NCI-H526 treated with DMSO at 0.1 percent for 48 hours (cell line): ENCODE measurements around the gene CALML5.

Source experiments
- DNase-seq: peaks from one replicate; lab custom pipeline; 2025; lab: John Stamatoyannopoulos, UW

CALML5 gene

DNA sequence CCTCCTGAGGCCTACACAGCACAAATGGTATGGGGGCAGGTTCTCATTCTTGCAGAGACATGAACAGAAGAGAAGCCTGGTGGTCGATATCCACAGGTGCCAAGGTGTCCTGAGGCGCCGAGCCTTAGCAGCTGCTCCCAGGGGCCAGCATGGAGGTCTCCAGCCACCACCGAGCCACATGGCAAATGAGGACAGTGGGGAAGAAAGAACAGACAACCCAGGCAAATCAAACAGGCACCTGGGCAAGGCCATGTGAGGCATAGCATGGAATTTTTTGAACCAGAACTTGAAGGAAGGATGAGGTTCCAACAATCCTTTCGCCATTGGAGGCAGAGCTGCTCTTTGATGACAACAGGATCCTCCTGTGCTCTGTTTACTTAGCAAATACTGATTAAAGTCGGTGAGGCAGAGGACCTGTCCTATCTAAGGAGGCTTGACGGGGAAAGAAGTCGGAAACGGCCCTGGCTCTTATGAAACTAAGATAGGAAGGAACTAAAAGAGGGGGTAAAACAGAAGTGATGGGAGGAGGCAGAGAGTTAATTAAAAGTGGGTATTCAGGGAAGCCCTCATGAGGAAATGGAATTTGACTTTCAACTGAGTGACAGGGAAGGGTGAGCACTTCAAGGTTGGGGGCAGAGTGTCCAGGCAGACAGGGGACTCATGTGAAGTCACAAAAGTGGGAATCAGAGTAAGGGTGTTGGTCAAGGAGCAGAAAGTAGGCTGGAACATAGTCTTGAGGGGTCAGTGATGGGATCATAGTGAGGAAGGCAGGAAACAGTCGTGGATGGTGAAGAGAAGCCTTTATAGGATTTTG is 16.8 kb upstream of the CALML5 start:
- no peak for DNase-seq

DNA sequence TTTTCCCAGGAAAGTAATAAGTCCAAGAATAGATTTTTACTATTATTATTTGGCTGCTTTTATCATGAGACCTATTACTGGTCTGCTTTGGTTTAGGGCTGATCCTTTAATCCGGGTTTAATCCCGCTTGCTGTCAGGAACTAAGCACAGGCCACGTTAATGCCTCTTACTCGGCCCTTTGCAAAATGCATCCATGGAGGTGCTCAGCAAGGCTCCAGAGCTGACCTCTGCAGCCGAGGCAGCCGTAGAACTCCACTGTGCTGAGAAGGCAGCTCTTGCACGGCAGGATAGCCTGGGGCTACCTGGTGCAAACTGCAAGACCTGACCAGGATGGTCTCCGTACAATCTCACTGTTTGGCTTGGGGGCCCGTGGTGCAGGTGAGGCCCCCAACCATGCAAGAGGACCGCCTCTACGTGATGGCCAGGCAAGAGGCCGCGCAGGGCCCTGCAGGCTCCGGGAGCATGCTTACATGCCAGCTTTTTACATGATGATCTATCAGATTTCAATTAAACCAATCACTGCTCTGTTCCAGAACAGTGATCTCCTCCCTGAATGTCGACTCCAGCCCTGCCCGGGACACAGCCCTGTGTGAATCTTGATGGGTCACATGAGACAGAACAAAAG is 15.0 kb upstream of the CALML5 start:
- DNase-seq = no peak

DNA sequence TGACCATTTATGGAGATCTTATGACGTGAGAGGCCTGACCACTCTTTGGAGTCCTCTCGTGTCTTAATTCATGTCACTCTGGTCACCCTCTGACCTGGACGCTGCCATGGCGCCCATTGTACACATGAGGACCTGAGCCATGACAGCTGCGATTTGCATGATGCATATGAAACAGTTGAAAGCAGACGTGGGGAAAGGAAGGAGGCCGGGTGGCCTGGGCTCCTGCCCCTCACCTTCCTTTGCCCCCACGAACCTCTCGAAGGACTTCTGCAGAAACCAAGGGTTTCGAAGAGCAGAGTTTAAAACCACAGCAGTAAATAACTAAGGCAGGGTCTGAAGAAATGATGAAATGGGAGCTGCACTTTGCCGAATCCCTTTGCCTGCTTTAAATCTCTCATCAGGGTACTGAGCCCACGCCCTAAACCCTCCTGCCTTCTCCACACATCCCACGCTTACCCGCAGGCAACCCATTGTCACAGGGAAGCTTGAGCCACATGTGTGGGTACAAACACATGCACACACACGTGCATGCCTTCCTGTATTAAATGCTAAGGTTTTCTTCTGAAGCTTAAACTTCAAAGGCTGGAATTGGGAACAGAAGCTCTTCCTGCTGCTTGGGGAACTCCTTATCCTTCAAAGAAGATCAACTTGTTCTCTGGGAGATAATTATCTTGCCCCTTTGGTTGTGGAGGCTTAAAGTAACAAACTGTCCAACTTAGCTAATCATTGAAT is 13.7 kb upstream of the CALML5 start:
- DNase-seq = peak; percentile 22

DNA sequence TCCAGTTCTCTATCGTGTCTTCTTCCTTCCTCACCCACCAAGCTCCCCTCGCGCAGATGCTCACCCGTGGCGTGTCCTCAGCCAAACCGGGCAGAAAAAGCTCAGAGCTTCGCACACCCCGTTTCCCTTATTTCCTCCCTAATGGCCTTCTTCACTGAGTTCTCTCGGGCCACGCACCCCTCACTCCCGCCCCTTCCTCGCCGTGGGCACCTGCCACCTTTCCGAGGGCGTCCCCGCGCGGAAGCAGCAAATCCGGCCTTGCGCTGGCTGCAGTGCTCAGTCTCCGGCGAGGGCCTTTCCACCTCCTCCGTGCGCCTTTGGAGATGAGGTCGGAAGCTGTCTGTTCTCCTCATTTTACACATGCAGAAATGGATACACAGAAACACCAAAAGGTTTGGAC is 13.0 kb upstream of the CALML5 start:
- DNase-seq = no peak

DNA sequence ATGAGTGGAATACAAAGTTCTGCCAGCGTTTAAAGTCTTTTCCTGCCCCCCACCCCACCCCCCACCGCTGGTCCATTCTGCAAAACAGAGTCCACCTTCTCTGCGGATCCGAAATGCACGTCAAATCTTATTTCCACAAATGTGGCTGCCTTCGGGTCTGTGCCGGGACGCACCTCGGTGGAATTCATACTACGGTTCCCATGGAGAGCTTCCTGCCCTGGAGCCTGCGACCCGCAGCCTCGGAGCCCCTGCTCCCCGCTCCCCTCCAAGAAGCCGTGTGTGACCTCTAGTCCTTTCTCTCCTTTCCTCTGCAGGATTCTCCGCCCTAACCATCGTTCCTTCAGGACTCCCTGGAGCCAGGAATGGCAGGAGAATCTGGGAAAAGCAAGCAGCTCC is 12.5 kb upstream of the CALML5 start:
- DNase-seq = no peak

DNA sequence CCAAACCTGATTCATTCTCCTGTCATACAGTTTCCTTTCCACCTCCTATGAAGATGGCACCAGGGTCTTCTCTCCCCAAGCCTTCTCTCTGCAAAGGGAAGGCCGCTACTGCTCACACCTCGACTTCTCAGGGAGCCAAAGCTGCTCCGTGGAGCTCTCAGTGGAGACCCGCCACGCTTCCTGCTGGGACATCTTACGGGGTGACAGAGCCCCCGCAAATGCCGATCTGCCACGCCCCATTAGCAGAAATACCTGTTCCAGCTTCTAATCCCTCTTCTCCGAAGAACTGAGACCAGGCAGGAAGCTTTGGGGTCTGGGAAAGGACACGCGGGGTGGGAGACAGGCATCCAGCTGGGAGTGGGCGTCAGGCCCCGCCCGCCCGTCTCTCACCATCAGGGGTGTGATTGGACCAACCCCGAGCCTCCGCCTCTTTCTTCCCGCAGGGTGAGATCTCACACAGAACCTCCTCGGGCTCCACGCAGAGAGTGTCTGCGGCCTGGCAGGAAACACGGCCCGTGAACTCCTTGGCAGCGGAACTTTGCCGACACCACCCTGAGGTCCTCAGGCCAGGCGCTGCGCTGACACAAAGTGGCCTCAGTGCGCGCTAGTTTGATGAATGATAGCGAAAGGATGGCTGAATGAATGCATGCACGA is 12.0 kb upstream of the CALML5 start:
- no peak for DNase-seq

DNA sequence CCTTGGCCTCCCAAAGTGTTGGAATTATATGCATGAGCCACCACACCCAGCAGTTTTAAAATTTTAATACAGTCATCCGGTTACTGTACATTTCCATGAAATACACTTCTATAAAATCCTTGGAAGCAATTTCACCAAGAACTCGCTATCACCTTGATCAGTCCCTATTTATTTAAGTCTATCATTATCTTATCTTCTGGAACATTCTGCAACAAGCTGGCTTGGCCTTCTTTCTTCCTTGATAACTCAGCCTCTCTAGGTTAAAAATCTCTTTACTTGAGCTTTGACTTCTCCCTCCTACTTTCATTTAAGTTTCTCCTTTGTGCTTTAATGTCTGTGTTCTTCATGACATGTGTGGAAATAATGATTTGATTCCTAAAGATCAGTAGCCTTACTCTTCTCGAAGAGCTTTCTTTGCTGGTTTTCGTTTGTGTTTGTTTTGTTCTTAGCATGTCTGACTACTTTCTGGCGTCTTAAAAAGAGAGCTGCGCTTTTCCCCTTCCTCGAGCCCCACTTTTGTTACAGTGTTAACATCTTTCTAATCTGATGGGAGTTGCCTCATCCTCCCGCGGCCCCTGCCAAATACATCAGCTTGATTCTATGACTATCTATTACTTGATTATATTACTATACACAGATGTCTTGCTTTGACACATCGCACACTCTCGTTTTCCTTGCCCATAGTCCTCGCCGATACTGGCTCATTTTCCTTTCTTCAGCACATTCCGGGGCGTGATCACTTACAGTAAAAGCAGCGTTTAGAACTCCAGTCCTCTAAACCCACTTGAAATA is 11.1 kb upstream of the CALML5 start:
- DNase-seq = no peak

DNA sequence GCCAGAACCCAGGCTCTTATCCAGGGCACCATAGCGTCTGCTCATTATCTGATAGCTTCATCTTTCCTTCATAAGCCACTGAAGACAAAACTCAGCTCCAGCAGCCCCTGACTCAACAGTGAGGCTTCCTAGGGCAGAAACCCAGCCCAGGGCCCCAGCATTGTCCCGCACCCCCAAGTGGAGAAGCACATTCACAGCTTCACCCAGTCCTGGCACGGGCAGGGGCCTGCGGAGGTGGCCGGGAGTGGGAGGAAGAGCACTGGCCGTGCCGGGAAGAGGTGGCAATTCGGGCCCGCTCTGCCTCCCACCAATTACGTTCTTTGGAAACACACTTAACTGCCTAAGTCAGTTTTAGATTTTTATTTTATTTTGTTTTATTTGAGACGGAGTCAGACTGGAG is 10.3 kb upstream of the CALML5 start:
- no peak for DNase-seq

DNA sequence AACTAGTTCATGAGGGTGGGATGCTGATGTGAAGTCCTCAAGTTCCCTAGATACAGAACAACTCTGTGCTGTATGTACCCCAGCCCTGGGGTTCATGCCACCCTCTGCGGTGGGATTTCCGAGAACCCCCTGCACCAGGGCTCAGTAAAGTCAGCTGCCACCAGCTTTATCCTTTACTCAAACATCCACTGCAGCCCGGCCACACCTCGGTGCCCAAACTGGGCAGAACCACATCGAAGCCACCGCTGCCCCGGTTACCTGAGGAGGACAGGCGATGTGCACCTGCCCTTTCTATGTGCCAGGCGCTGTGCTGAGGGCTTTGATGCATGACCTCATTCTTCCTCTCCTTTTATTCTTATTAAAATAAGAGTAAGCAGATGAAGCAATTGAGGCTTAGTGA is 9.9 kb upstream of the CALML5 start:
- DNase-seq = no peak

DNA sequence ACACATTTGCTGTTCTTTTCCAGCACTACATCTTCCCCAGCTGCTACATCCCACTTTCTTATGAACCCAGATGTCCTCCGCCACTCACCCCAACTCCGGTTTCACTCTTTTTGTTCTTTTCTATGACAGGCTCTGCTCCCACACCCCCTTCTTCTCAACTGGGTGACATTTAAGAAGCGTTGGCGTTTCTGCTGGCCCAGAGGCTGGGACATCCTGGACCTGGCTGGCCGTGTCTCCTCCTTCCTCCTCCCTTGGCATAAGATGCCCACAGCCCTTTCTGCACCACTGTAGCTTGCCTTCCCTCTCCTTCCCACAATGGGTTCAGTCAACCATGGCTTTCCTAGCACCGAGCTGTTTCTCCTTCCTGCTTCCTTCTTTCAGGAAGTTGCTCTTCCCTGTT is 9.4 kb upstream of the CALML5 start:
- DNase-seq = no peak

DNA sequence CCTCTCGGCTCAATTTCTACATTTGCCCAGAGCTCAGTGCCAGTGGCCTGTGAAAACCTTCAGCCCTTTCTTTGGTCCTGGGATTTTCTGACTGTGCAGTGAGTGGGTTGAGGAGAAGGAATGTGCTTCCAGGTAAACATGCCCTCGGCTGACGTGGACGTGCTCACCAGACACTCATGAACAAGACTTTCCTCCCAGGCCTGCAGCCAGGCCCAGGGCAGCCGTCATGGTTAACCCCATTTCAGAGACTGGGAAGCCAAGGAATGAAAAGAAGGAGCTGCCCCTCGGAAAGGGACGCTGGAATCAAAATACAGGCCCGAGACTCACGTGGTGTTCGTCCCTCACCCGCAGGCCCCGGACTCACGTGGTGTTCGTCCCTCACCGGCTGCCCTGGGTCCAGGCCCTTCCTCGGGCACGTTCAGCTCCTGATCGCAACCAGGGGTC is 8.8 kb upstream of the CALML5 start:
- no peak for DNase-seq

DNA sequence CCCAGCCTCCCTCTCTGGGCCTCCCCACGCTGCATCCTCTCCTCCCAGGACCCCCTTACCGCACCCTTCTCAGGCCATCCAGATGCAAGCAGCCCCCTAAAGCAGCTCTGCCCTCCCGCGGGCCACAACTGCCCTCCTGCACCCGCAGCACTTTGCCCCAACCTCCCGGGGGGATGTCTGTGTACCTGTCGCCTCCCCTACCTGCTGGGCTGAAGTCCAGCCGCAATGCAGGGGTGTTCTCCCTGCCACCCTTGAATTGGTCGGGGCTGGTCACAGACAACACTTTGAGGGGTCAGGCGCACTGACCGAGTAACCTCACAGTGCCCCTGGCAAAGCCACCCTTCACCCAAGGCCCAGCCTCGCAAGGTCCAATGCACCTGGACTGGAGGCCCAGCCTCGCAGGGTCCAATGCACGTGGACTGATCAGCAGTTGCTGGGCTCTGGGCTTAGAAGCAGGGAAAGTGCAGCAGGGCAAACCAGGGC is 8.3 kb upstream of the CALML5 start:
- no peak for DNase-seq

DNA sequence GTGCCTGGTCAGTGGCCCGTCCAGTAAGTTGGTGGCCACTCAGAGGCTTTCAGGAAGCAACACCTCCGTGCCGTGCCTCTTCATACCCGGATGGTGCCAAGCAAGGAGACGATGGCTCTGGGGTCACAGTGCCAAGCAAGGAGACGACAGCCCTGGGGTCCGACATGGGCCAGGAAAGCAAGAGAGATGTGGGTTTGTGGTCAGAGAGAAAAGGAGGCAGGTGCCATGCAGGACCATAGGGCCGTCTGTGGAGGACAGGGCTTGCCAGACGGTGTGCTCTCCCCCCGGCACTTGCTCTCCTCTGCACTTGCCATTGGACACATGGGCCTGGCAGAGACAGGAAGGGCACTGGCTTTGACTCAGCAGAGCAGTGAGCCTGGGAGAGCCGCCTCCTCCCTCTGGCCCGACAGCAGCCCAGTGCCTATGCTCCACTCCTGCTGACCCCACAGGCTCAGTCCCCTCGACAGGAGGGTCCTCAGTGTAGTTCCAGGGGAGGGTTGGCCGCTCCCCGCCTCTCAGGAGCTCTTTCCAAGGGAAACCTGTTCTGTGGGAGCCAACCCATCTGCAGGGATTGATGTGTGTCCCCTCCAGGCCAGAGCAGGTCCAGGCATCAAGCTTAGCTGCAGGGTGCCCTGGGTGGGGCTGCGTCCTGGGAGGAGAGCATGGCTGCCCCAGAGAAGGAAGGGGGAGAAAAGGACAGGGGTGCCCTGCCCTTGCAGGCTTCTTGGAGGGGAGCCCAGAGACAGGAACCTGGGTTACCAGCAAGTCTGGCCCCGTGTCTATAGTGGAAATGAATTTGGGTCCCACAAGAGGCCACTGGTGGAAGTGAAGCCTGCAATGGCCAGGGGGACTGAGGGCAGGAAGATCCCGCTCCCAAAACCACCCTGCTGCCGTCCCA is 7.6 kb upstream of the CALML5 start:
- no peak for DNase-seq

DNA sequence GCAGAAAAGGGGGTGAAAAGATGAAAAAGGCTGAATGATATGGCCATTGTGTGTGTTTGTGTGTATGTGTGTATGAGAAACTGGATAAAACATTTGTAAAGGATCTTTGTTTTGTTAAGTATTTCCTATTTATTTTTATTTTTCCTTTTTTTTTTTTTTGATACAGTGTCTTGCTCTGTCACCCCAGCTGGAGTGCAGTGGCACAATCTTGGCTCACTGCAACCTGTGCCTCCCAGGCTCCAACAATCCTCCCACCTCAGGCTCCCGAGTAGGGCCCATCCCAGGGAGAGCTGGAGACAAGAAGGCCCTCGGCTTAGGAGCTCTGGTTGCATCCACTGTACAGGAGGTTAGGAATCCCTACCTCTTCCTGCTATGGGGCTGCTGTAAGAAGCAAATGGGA is 6.9 kb upstream of the CALML5 start:
- DNase-seq = no peak

DNA sequence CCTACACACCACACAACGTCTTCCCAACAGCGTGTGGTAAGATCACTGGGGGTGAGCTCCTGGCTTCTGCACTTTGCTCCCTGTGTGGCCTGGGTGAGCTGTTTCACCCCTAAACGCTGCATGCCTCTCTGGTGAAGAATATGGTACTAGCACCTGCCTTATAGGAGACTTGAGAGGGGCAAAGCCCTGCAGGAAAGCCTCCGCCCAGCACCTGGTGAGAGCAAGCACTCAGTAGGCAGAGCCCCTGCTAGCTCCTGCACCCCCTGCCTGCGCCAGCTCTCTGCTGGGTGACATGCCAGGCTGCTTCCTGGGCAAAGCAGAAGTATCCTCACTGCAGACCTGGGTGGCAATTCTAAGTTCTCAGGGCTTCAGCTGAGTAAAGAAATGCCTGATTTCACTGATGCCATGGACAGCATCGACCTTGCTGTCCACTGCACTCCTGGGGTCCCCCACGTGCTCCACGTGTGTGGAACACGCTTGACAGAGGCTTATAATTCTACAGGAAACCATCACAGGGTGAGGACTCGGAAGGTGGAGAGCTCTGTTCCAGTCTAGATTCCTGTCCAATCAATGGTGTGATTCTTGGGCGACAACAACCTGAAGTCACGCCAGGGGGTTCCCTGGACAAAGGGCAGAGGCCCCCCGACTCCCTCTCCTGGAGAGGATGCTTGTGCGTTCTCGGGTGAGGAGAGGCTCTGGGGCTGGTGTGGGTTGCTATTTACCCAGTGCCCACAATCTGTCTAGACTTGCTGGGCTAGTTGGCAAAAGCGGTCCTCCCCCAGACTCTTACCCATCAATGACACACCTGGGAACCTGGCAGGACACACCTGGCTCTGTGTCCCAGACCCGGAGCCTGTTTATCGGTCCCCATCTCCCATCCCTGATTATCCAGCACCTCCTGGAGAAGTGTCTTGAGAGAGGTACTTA is 5.0 kb upstream of the CALML5 start:
- DNase-seq = no peak

DNA sequence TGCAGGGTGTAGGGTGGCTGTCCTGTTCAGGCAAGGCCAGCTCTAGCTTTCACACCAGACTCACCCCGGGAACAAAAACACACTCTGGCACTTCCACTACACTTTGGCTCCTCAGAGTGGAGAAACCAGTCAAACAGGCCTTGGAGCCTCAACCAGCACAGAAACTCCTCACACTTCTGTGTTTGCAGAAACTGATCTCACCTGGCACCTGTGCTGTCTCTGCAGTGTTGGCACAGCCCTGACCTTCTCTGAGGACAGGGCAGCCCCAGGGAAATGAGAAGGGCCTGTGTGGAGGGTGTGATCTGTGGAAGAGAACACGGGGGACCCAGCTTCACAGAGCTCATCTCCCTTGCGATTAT is 4.1 kb upstream of the CALML5 start:
- DNase-seq = peak; percentile 76

DNA sequence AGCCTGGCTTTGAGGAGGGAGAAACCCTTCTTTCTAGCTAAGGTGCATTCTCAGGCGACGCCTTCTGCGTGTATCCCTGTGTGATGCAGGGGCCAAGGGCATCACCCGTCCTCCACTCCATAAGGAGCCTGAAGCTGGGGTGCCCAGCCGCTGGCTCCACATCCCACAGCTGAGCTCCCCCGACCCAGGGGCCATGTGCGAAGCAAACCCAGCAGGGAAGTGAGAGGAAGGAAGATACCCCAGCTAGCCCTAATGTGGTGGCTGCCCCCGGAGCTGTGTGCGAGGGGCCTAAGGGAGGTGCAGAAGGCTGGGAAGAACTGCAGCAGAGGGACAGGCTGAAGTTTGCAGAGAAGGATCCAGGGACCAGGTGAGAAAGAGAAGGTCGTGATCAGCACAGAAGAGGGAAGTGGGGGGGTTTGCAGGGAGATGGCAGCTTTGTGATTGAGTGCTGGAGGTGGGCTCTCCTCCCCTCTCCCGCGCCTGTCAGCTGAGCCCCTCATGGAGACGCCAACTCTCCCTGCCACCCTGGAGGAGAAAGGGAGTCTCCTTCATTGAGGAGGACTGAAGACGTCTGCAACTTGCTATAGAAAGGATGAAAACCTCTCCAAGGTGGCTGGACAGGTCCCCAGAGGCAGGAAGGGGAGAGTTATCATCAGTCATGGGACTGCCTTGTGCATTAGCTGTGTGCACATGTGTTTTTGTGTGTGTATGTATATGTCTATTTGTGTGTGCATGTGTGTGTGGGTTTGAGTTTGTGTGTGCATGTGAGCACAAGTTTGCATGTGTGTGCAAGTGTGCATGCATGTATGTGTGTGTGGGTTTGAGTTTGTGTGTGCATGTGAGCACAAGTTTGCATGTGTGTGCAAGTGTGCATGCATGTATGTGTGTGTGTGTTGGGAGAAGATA is 3.5 kb upstream of the CALML5 start:
- no peak for DNase-seq

DNA sequence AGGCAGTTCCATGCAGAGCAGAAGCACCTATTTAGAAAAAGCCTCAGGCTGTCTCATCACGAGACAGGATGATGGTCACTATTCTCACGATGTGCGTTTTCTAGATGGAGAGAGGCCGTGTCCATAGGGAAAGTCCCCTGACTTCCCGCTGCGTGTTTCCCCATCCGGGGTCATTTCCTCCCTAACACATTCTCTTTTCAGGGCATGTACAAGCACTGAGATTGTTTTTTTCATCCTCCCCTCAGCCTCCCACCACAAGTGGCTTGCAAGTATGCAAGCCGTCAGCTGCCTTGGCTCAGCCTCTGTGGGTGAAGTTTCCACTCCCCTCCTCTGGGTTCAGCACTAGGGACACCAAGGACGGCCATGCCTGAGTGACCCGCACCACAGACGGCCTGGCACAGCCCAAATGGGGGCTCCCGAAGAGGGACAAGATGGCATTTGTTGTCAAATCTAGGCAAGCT is 2.7 kb upstream of the CALML5 start:
- no peak for DNase-seq
